C4-2B (cell line): ENCODE results near the gene ZNF804A.

Experiments
- ZFX ChIP-seq: fragments of 450-650 bp; IDR thresholded peaks from 2 replicates; pipeline ENCODE4 v1.6.1; 2017
- TF ChIP-seq, protein P1 (sequence below): fragments of 450-650 bp; conservative IDR thresholded peaks from 2 replicates; pipeline ENCODE4 v1.5.1; 2017; ENCODE audit warnings: mild to moderate bottlenecking

DNA sequence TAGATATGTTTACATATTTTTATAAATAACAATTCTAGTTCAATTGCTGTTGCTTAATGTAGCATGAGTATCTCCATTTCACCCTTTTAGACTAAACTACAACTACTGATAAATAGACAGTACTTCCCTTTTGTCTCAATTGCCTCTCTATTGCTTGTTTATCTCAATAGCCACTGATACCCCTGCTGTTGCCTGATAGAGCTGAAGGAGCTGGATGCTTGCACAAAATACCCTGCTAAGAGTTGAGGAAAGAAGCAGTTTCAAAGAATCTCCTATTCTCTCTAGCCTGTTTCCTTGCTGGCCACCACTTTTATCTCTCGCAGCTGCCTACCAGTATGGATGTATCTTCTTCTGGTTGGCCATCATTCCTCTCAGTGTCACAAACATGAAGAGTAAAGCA, 16.9 kb upstream of the ZNF804A start:
- TF ChIP-seq, protein P1, sequence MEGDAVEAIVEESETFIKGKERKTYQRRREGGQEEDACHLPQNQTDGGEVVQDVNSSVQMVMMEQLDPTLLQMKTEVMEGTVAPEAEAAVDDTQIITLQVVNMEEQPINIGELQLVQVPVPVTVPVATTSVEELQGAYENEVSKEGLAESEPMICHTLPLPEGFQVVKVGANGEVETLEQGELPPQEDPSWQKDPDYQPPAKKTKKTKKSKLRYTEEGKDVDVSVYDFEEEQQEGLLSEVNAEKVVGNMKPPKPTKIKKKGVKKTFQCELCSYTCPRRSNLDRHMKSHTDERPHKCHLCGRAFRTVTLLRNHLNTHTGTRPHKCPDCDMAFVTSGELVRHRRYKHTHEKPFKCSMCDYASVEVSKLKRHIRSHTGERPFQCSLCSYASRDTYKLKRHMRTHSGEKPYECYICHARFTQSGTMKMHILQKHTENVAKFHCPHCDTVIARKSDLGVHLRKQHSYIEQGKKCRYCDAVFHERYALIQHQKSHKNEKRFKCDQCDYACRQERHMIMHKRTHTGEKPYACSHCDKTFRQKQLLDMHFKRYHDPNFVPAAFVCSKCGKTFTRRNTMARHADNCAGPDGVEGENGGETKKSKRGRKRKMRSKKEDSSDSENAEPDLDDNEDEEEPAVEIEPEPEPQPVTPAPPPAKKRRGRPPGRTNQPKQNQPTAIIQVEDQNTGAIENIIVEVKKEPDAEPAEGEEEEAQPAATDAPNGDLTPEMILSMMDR, result no peak
- TF ChIP-seq ZFX, result no peak
